Thyroid gland (tissue), 4 donors: ENCODE data around the gene ESPN. TPM values are rescaled to one million over a fixed set of nuclear protein-coding genes. Genes with fewer than 3 reads are reported as not detected.

Source experiments
- DNase-seq, 2 donors: peaks; one replicate each; pipeline ENCODE4 v3.0.0-alpha.2; 2019
- H3K27ac ChIP-seq, 3 donors: fragments of 200-600 bp; sonication (generic); 1 replicate in 2 of 3; 2 replicates in 1 of 3; pipeline ENCODE4 v1.5.1; 2016 to 2019; ENCODE audit warnings: mild to moderate bottlenecking in 1 of 3, moderate library complexity in 1 of 3
- H3K27me3 ChIP-seq: fragments of 200-600 bp; sonication (generic); one replicate; pipeline ENCODE4 v1.5.1; 2019
- H3K36me3 ChIP-seq, 2 donors: fragments of 200-600 bp; sonication (generic); one replicate each; pipeline ENCODE4 v1.5.1; 2016 to 2019
- H3K4me1 ChIP-seq, 2 donors: fragments of 200-600 bp; sonication (generic); one replicate each; pipeline ENCODE4 v1.5.1; 2017 to 2019
- H3K4me3 ChIP-seq, 3 donors: fragments of 200-600 bp; sonication (generic); replicated peaks in 1 of 3; 1 replicate in 2 of 3; 2 replicates in 1 of 3; pipeline ENCODE4 v1.5.1; 2016; ENCODE audit warnings: mild to moderate bottlenecking in 1 of 3
- H3K9me3 ChIP-seq: fragments of 200-600 bp; sonication (generic); one replicate; pipeline ENCODE4 v1.5.1; 2017
- POLR2A ChIP-seq, 2 donors: fragments of 450-650 bp; IDR thresholded peaks; one replicate each; pipeline ENCODE4 v1.6.1; 2017; ENCODE audit warnings: antibody characterized with exemption in 2 of 2, mild to moderate bottlenecking in 2 of 2, moderate library complexity in 1 of 2
- WGBS, 2 donors: methylation state at CpG; one replicate each; pipeline ENCODE4 v1.1.5; 2017; 5-methylcytosine and 5-hydroxymethylcytosine counted together
- intact Hi-C: fragments of 100-400 bp; cut with DNase I; formaldehyde crosslinking; loops from one replicate; pipeline ENCODE4 v1.15.1; 2023
- total RNA-seq, 4 donors: library from RNA; depleted of rRNA; stranded (reverse); fragments of >200 nt; gene quantifications; one replicate each; pipeline ENCODE4 v1.2.3, GENCODE V29; 2016
- TF ChIP-seq, protein P1 (sequence below), 6 experiments: fragments of 200-600 bp in 3 of 6; fragments of 450-650 bp in 3 of 6; sonication (generic) in 3 of 6; IDR thresholded peaks; one replicate each; pipeline ENCODE4 v1.5.1; 2016 to 2019; ENCODE audit warnings: antibody characterized with exemption in 6 of 6, mild to moderate bottlenecking in 2 of 6, inconsistent platforms in 1 of 6, moderate library complexity in 1 of 6

The ESPN gene
- total RNA-seq, 4 donors from 2014 or later = 0.67 to 5.2 TPM; not detected in 2

DNA sequence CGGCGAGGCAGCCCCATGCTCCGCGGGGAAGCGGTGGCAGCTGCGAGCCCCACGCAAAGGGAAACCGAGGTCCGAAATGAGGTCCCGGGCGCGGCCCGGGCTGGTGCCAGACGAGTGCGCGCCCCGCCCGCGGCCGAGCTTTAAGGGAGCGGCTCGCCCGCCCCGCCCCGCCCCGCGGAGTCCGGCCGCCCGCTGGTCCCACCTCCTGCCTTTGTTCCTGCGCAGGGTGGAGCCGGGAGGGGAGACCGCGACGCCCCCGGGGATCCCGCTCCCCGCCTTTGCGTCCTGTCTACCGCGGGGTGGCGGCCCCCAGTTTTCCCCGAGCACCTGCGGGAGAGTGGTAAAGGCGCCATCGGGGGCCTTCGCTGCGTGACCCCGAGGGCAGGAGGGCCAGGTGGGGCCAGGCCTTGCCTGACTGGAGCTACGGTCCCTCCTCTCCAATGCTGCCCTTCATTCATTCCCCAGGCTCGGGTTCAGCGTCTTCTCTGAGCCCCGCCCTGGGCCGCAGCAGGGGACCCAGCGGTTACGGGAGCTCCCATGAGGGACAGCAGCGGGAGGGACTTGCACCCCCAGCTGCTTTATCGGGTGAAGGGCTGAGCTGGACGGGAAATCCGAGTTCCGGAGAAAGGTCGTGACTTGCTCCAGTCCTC, 4.6 kb upstream of the ESPN start, which contains the start of gene HES2:
Gene HES2 (minus strand): TSS at position 116 of the 650 bp plus-strand sequence. CDS start 99 bp downstream, at position 17.
- TF ChIP-seq, protein P1, sequence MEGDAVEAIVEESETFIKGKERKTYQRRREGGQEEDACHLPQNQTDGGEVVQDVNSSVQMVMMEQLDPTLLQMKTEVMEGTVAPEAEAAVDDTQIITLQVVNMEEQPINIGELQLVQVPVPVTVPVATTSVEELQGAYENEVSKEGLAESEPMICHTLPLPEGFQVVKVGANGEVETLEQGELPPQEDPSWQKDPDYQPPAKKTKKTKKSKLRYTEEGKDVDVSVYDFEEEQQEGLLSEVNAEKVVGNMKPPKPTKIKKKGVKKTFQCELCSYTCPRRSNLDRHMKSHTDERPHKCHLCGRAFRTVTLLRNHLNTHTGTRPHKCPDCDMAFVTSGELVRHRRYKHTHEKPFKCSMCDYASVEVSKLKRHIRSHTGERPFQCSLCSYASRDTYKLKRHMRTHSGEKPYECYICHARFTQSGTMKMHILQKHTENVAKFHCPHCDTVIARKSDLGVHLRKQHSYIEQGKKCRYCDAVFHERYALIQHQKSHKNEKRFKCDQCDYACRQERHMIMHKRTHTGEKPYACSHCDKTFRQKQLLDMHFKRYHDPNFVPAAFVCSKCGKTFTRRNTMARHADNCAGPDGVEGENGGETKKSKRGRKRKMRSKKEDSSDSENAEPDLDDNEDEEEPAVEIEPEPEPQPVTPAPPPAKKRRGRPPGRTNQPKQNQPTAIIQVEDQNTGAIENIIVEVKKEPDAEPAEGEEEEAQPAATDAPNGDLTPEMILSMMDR (IDR thresholded peaks at IDR 0.05) = no peak
- no peak for TF ChIP-seq POLR2A (IDR thresholded peaks at IDR 0.05)
- Histone ChIP-seq H3K27ac (no peak within 1 kb of the TSS), H3K36me3 (no peaks in the 10 kb centered on the region), H3K9me3 (no peaks in the 10 kb centered on the region), H3K4me3 (peak within 1 kb of the TSS in 1 of 3 donors; percentile 18), H3K27me3 (peaks cover 42% of the 10 kb centered on the region), H3K4me1 (peaks cover 24 to 40% of the 10 kb centered on the region in 2 donors)
- no peak for DNase-seq
- 0 to 1% methylated on average over 3 to 23 of the region's 62 CpGs for WGBS, 2 donors
- intact Hi-C loops = no loop called here

DNA sequence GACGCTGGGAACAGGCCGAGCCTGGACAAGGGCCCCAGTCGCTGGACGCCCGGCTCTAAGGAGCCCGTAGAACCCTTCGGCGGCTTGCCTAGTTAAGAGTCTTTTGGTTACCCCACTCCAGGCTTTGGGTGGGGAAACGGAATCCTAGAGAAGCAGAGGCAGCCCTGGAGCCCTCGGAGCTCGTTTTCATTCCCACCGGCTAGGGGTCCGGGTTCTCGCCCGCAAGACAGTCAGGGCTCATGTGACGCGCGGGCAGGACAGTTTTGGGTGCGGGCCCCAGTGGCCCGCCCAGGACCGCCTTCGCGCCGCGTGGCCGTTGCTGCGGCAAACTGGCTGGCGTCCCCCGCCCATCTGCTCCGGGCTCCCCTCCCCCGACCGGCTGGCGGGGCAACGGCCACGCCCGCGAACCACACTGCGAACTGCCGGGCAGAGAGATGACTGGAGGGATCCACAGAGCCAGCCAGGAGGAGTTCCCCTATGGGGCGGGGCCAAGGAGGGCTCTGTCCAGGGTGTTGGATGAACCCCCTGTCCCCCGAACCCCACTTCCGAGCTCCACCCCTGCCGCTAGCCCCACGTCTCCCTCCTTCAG, 4.0 kb upstream of the ESPN start:
- Histone ChIP-seq H3K27ac (no peak overlapping the region), H3K4me3 (no peak overlapping the region), H3K4me1 (peaks cover 24 to 45% of the 10 kb centered on the region in 2 donors), H3K27me3 (peaks cover 45% of the 10 kb centered on the region), H3K9me3 (no peaks in the 10 kb centered on the region), H3K36me3 (no peaks in the 10 kb centered on the region)
- WGBS, 2 donors = 7 to 18% methylated on average over 9 to 13 of the region's 44 CpGs
- DNase-seq = no peak
- TF ChIP-seq, protein P1 (IDR thresholded peaks at IDR 0.05) = no peak
- no peak for TF ChIP-seq POLR2A (IDR thresholded peaks at IDR 0.05)
- intact Hi-C loops = no loop called here

DNA sequence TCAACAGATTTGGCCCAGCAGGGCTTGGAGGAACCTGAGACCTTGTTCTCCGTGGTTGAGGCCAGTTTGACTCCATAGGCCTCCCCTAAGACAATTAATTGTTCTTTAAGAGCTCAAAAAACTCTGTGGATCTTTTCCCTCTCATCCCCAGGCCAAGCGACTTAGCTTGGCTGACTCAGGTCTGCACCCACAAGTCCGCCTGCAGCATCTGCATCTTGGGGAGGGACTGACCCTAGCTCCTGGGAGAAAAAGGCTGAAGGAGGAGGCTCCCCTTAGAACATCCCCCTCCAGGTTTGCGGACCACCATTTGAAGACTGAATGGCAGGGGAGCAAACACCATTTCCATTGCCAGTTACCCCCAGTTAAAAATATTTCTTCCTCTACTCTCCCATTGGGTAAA, 3.3 kb upstream of the ESPN start:
- TF ChIP-seq POLR2A (IDR thresholded peaks at IDR 0.05) = no peak
- TF ChIP-seq, protein P1 (IDR thresholded peaks at IDR 0.05) = no peak
- H3K9me3 ChIP-seq = no peaks in the 10 kb centered on the region
- no peak for DNase-seq
- no peaks in the 10 kb centered on the region for H3K36me3 ChIP-seq
- H3K4me3 ChIP-seq = no peak overlapping the region
- peaks cover 51% of the 10 kb centered on the region for H3K27me3 ChIP-seq
- peaks cover 24 to 45% of the 10 kb centered on the region in 2 donors for H3K4me1 ChIP-seq
- WGBS, 2 donors = 61 to 70% methylated on average over 4 of the region's 4 CpGs
- no peak overlapping the region for H3K27ac ChIP-seq
- intact Hi-C loops = no loop called here

DNA sequence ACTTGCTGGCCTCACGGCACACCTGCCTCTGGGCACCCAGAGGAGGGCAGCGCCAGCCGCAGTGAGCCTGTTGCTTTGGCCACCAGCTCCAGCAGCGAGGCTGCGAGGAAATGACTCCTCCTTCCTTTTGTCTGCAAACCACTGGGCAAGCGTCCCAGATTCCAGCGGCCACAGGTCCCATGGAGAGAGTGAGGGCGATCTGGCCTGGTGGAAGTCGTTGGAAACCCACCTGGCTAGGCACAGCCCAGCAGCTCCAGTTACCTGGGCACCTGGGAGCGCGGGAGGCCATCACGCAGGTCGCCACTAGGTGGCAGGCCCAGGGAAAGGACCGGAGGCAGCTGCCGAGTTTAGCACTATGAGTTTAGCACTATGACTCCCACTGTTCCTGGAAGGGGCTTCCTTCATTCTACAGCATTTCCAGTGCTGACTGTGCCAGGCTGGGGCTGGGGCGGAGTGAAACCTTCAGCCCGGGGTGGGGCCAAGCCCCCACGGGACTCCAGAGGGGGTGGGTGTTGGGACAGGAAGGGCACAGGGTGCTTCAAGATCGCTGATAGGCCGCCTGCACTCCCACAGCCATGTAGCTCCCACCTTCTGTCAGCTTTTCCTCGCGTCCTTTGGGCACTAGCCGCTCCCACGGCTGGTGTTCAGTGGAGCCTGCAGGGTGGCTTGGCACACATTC, 1.1 kb upstream of the ESPN start:
- H3K27me3 ChIP-seq = peaks cover 51% of the 10 kb centered on the region
- DNase-seq = peak; percentile 64 to 65
- H3K36me3 ChIP-seq = no peaks in the 10 kb centered on the region
- H3K4me1 ChIP-seq = peaks cover 24 to 45% of the 10 kb centered on the region in 2 donors
- no peak overlapping the region for H3K27ac ChIP-seq
- no peak overlapping the region for H3K4me3 ChIP-seq
- TF ChIP-seq POLR2A (IDR thresholded peaks at IDR 0.05) = no peak
- TF ChIP-seq, protein P1 (IDR thresholded peaks at IDR 0.05) = peak; percentile 29 to 77 (median 53)
- intact Hi-C loops = no loop called here
- no peaks in the 10 kb centered on the region for H3K9me3 ChIP-seq
- 4 to 7% methylated on average over 16 to 23 of the region's 24 CpGs for WGBS, 2 donors
